ENCODE measurements around the gene CFL2.

CFL2 gene

DNA sequence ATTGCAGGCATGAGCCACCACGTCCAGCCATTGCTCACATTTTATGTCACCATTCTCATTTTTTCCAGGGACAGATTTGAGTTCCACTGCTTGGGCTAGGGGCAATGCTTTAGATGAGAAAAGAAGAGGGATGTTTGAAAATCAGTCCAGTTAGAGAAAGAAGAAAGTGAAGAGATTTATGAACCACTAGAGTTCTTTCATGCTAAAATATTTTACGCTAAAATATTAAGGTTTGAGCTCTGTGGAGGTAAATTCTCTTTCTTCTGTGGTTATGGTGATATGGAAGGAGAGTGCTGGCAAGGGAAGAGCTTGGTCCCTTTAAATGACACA is 21.5 kb downstream of the CFL2 start:
- no peak overlapping the region; the same call in 1 of the 2 replicates for H2AFZ ChIP-seq (ENCODE audit: low read length)

DNA sequence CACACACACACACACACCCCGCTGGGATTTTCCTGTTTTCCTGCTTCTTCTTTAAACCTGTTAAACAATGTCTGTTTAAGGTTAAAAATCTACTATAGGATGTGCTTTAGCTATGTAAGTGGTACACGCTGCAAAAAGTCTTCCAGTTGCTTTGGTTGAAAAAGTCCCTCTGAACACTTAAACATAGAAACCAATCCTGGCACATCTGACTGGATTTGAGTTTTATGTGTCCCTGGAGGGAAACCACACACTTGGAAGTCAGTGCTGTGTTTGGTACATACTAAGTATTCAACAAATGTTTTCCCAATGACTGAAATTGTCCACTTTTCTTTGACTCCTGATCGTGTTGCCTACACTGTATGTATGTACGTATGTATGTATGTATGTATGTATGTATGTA is 22.0 kb downstream of the CFL2 start:
- no peak overlapping the region for H2AFZ ChIP-seq (ENCODE audit: low read length)
- H4K20me1 ChIP-seq (ENCODE audit: insufficient read depth, low read length, poor library complexity, severe bottlenecking), result no peaks in the 10 kb centered on the region
- H3K9ac ChIP-seq (ENCODE audit: low read depth, low read length, poor library complexity, severe bottlenecking), result no peak overlapping the region
- H3K4me3 ChIP-seq (ENCODE audit: low read length, poor library complexity, severe bottlenecking), result no peak overlapping the region
- no peaks in the 10 kb centered on the region for H3K27me3 ChIP-seq (ENCODE audit: insufficient read depth, low read length, poor library complexity, severe bottlenecking)
- H3K4me2 ChIP-seq (ENCODE audit: low read depth, low read length, poor library complexity, severe bottlenecking), result no peak overlapping the region
- no peaks in the 10 kb centered on the region for H3K9me3 ChIP-seq (ENCODE audit: insufficient read depth, low read depth, low read length)
- H3K9me2 ChIP-seq (replicated peaks; ENCODE audit: low read depth, low read length), result no peaks in the 10 kb centered on the region
- no peaks in the 10 kb centered on the region for H3F3A ChIP-seq (ENCODE audit: low read depth)
- no peaks in the 10 kb centered on the region for H3K4me1 ChIP-seq (ENCODE audit: insufficient read depth, low read length, poor library complexity, severe bottlenecking)
- H3K36me3 ChIP-seq (ENCODE audit: insufficient read depth, low read length), result no peaks in the 10 kb centered on the region
- H3K79me2 ChIP-seq (ENCODE audit: insufficient read depth, low read length), result no peaks in the 10 kb centered on the region
- no peak for TF ChIP-seq EZH2phosphoT487 (IDR thresholded peaks at IDR 0.05; ENCODE audit: borderline replicate concordance)
- TF ChIP-seq, protein P1, sequence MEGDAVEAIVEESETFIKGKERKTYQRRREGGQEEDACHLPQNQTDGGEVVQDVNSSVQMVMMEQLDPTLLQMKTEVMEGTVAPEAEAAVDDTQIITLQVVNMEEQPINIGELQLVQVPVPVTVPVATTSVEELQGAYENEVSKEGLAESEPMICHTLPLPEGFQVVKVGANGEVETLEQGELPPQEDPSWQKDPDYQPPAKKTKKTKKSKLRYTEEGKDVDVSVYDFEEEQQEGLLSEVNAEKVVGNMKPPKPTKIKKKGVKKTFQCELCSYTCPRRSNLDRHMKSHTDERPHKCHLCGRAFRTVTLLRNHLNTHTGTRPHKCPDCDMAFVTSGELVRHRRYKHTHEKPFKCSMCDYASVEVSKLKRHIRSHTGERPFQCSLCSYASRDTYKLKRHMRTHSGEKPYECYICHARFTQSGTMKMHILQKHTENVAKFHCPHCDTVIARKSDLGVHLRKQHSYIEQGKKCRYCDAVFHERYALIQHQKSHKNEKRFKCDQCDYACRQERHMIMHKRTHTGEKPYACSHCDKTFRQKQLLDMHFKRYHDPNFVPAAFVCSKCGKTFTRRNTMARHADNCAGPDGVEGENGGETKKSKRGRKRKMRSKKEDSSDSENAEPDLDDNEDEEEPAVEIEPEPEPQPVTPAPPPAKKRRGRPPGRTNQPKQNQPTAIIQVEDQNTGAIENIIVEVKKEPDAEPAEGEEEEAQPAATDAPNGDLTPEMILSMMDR (conservative IDR thresholded peaks at IDR 0.05; ENCODE audit: low read length), result no peak

More for the DNA sequence above, 21.5 kb downstream of the CFL2 start:
- Histone ChIP-seq H4K20me1 (ENCODE audit: insufficient read depth, low read length, poor library complexity, severe bottlenecking) (no peaks in the 10 kb centered on the region), H3K9ac (ENCODE audit: low read depth, low read length, poor library complexity, severe bottlenecking) (no peak overlapping the region), H3K4me2 (ENCODE audit: low read depth, low read length, poor library complexity, severe bottlenecking) (no peak overlapping the region), H3K36me3 (ENCODE audit: insufficient read depth, low read length) (no peaks in the 10 kb centered on the region), H3K9me2 (replicated peaks; ENCODE audit: low read depth, low read length) (no peaks in the 10 kb centered on the region), H3K27me3 (ENCODE audit: insufficient read depth, low read length, poor library complexity, severe bottlenecking) (no peaks in the 10 kb centered on the region), H3K9me3 (ENCODE audit: insufficient read depth, low read depth, low read length) (no peaks in the 10 kb centered on the region), H3K79me2 (ENCODE audit: insufficient read depth, low read length) (no peaks in the 10 kb centered on the region), H3K4me1 (ENCODE audit: insufficient read depth, low read length, poor library complexity, severe bottlenecking) (no peaks in the 10 kb centered on the region), H3K4me3 (ENCODE audit: low read length, poor library complexity, severe bottlenecking) (no peak overlapping the region), H3F3A (ENCODE audit: low read depth) (no peaks in the 10 kb centered on the region)
- TF ChIP-seq, protein P1 (conservative IDR thresholded peaks at IDR 0.05; ENCODE audit: low read length), result no peak
- TF ChIP-seq EZH2phosphoT487 (IDR thresholded peaks at IDR 0.05; ENCODE audit: borderline replicate concordance), result no peak

DNA sequence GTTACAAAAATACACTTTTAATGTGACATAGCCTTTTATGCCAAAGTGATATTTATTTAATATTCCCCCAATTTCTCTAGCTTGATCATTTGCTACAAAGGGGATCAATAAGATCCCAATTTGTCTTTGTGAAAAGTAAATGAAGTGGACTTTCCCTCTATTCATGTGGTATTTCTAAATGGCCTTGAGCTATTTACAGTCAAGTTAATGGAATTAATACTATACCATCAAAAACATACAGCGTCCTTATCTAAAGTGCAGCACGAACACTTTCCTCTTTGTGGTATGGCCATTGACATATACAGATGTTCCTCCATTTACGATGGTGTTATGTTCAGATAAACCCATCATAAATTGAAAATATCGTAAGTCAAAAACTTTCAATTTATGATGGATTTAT is 23.2 kb downstream of the CFL2 start:
- H3K9me2 ChIP-seq (replicated peaks; ENCODE audit: low read depth, low read length), result no peaks in the 10 kb centered on the region
- H3K9ac ChIP-seq (ENCODE audit: low read depth, low read length, poor library complexity, severe bottlenecking), result no peak overlapping the region
- no peaks in the 10 kb centered on the region for H3K27me3 ChIP-seq (ENCODE audit: insufficient read depth, low read length, poor library complexity, severe bottlenecking)
- H3K9me3 ChIP-seq (ENCODE audit: insufficient read depth, low read depth, low read length), result no peaks in the 10 kb centered on the region
- no peaks in the 10 kb centered on the region for H3K36me3 ChIP-seq (ENCODE audit: insufficient read depth, low read length)
- no peaks in the 10 kb centered on the region for H3K79me2 ChIP-seq (ENCODE audit: insufficient read depth, low read length)
- H4K20me1 ChIP-seq (ENCODE audit: insufficient read depth, low read length, poor library complexity, severe bottlenecking), result no peaks in the 10 kb centered on the region
- H3F3A ChIP-seq (ENCODE audit: low read depth), result no peaks in the 10 kb centered on the region
- no peak overlapping the region for H3K4me2 ChIP-seq (ENCODE audit: low read depth, low read length, poor library complexity, severe bottlenecking)
- TF ChIP-seq, protein P1 (conservative IDR thresholded peaks at IDR 0.05; ENCODE audit: low read length), result no peak
- TF ChIP-seq EZH2phosphoT487 (IDR thresholded peaks at IDR 0.05; ENCODE audit: borderline replicate concordance), result no peak
- H3K4me1 ChIP-seq (ENCODE audit: insufficient read depth, low read length, poor library complexity, severe bottlenecking), result no peaks in the 10 kb centered on the region
- H2AFZ ChIP-seq (ENCODE audit: low read length), result no peak overlapping the region
- H3K4me3 ChIP-seq (ENCODE audit: low read length, poor library complexity, severe bottlenecking), result no peak overlapping the region
